ENCODE results near the gene WDR87. TPM values are rescaled to one million over a fixed set of nuclear protein-coding genes. Genes with fewer than 3 reads are reported as not detected.

Gene WDR87
- total and polyA plus RNA-seq, 3 experiments from 2014 or later, result not detected

GRCh38 chr19:37948362-37948761, 42.0 kb upstream of the WDR87 start:
- H3K36me3 ChIP-seq (ENCODE audit: insufficient read depth, low read length), result no peaks in the 10 kb centered on the region
- H3K27me3 ChIP-seq (ENCODE audit: insufficient read depth, low read length, poor library complexity, severe bottlenecking), result no peaks in the 10 kb centered on the region
- no peak overlapping the region for H3K4me3 ChIP-seq (ENCODE audit: low read length)
- H3K27ac Mint-ChIP-seq, result no peak overlapping the region
- peaks cover 0 to 2% (median under 1%) of the 10 kb centered on the region in 3 donors for H3K4me1 Mint-ChIP-seq
- H3K9me3 ChIP-seq (ENCODE audit: low read length), result no peaks in the 10 kb centered on the region
- no peak overlapping the region for H3K4me3 Mint-ChIP-seq
- CTCF ChIA-PET, result no interaction called here
- no peak overlapping the region for H3K27ac ChIP-seq (ENCODE audit: low read depth, low read length)
- no peak for DNase-seq
- H3K4me1 ChIP-seq (ENCODE audit: insufficient read depth, low read length), result no peaks in the 10 kb centered on the region
- H3K27me3 Mint-ChIP-seq, result no peaks in the 10 kb centered on the region
- POLR2A ChIA-PET, result no interaction called here
- H3K9me3 Mint-ChIP-seq, result peaks cover 0 to 8% (median 0%) of the 10 kb centered on the region in 5 donors
- H3K36me3 Mint-ChIP-seq, result peaks cover 0 to 21% (median 8%) of the 10 kb centered on the region in 3 donors

- POLR2A ChIA-PET, result no interaction called here
- no peak for DNase-seq
- H3K4me1 Mint-ChIP-seq, result peaks cover 0 to 4% (median 2%) of the 10 kb centered on the region in 3 donors
- no peak overlapping the region for H3K4me3 Mint-ChIP-seq
- Histone ChIP-seq H3K4me1 (ENCODE audit: insufficient read depth, low read length) (no peaks in the 10 kb centered on the region), H3K27ac (ENCODE audit: low read depth, low read length) (no peak overlapping the region), H3K36me3 (ENCODE audit: insufficient read depth, low read length) (no peaks in the 10 kb centered on the region), H3K4me3 (ENCODE audit: low read length) (no peak overlapping the region), H3K27me3 (ENCODE audit: insufficient read depth, low read length, poor library complexity, severe bottlenecking) (no peaks in the 10 kb centered on the region), H3K9me3 (ENCODE audit: low read length) (no peaks in the 10 kb centered on the region)
- CTCF ChIA-PET, result no interaction called here
- no peaks in the 10 kb centered on the region for H3K27me3 Mint-ChIP-seq
- H3K36me3 Mint-ChIP-seq, result peaks cover 0 to 24% (median 12%) of the 10 kb centered on the region in 3 donors
- no peak overlapping the region for H3K27ac Mint-ChIP-seq
- H3K9me3 Mint-ChIP-seq, result peaks cover 0 to 8% (median 0%) of the 10 kb centered on the region in 5 donors
These were observed 41.4 kb upstream of the WDR87 start for GRCh38 chr19:37947778-37948177.

DNA sequence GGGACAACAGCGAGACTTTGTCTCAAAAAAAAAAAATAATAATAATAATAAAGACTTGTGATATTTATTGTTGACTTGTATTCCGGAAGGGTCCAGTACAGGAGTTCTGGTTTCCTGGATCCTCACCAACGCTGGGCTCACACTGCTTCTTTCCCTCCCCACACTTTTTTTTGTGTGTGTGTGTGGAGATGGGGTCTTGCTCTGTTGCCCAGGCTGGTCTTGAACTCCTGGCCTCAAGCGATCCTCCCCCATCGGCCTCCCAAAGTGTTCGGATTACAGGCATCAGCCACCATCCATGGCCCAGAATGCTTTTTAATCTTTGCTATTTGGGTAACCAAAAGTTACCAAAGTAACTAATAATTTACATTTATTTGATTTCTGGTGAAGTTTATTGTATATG, 39.7 kb upstream of the WDR87 start:
- H3K27ac ChIP-seq (ENCODE audit: low read depth, low read length), result no peak overlapping the region
- Mint-ChIP-seq H3K4me1 (peaks cover 0 to 8% (median 2%) of the 10 kb centered on the region in 3 donors), H3K27me3 (no peaks in the 10 kb centered on the region), H3K36me3 (peaks cover 4 to 30% (median 19%) of the 10 kb centered on the region in 3 donors), H3K9me3 (peaks cover 0 to 7% (median 0%) of the 10 kb centered on the region in 5 donors), H3K4me3 (no peak overlapping the region), H3K27ac (no peak overlapping the region)
- H3K27me3 ChIP-seq (ENCODE audit: insufficient read depth, low read length, poor library complexity, severe bottlenecking), result no peaks in the 10 kb centered on the region
- no peak overlapping the region for H3K4me3 ChIP-seq (ENCODE audit: low read length)
- CTCF ChIA-PET, result no interaction called here
- POLR2A ChIA-PET, result no interaction called here
- H3K36me3 ChIP-seq (ENCODE audit: insufficient read depth, low read length), result no peaks in the 10 kb centered on the region
- DNase-seq, result no peak
- H3K9me3 ChIP-seq (ENCODE audit: low read length), result no peaks in the 10 kb centered on the region
- no peaks in the 10 kb centered on the region for H3K4me1 ChIP-seq (ENCODE audit: insufficient read depth, low read length)

- H3K27ac Mint-ChIP-seq, result no peak overlapping the region
- CTCF ChIA-PET, result no interaction called here
These were observed 37.1 kb upstream of the WDR87 start for GRCh38 chr19:37943480-37943879.

GRCh38 chr19:37942516-37942902, 36.1 kb upstream of the WDR87 start:
- no peak overlapping the region for H3K27ac ChIP-seq (ENCODE audit: low read depth, low read length)
- no peak for DNase-seq
- no peaks in the 10 kb centered on the region for H3K4me1 ChIP-seq (ENCODE audit: insufficient read depth, low read length)
- ChIA-PET POLR2A (no interaction called here), CTCF (no interaction called here)
- Mint-ChIP-seq H3K27me3 (no peaks in the 10 kb centered on the region), H3K36me3 (peaks cover 5 to 34% (median 23%) of the 10 kb centered on the region in 3 donors), H3K4me3 (no peak overlapping the region), H3K27ac (no peak overlapping the region), H3K4me1 (peaks cover 3 to 8% (median 6%) of the 10 kb centered on the region in 3 donors), H3K9me3 (no peaks in the 10 kb centered on the region)
- H3K27me3 ChIP-seq (ENCODE audit: insufficient read depth, low read length, poor library complexity, severe bottlenecking), result no peaks in the 10 kb centered on the region
- no peak overlapping the region for H3K4me3 ChIP-seq (ENCODE audit: low read length)
- H3K9me3 ChIP-seq (ENCODE audit: low read length), result no peaks in the 10 kb centered on the region
- H3K36me3 ChIP-seq (ENCODE audit: insufficient read depth, low read length), result no peaks in the 10 kb centered on the region

More at GRCh38 chr19:37943480-37943879, 37.1 kb upstream of the WDR87 start:
- no peak overlapping the region for H3K27ac ChIP-seq (ENCODE audit: low read depth, low read length)
- Mint-ChIP-seq H3K4me3 (no peak overlapping the region), H3K27me3 (no peaks in the 10 kb centered on the region), H3K4me1 (peaks cover 2 to 8% (median 3%) of the 10 kb centered on the region in 3 donors), H3K36me3 (peaks cover 5 to 34% (median 21%) of the 10 kb centered on the region in 3 donors), H3K9me3 (no peaks in the 10 kb centered on the region)
- no peak for DNase-seq
- H3K27me3 ChIP-seq (ENCODE audit: insufficient read depth, low read length, poor library complexity, severe bottlenecking), result no peaks in the 10 kb centered on the region
- H3K36me3 ChIP-seq (ENCODE audit: insufficient read depth, low read length), result no peaks in the 10 kb centered on the region
- H3K4me3 ChIP-seq (ENCODE audit: low read length), result no peak overlapping the region
- POLR2A ChIA-PET, result no interaction called here
- H3K4me1 ChIP-seq (ENCODE audit: insufficient read depth, low read length), result no peaks in the 10 kb centered on the region
- H3K9me3 ChIP-seq (ENCODE audit: low read length), result no peaks in the 10 kb centered on the region

DNA sequence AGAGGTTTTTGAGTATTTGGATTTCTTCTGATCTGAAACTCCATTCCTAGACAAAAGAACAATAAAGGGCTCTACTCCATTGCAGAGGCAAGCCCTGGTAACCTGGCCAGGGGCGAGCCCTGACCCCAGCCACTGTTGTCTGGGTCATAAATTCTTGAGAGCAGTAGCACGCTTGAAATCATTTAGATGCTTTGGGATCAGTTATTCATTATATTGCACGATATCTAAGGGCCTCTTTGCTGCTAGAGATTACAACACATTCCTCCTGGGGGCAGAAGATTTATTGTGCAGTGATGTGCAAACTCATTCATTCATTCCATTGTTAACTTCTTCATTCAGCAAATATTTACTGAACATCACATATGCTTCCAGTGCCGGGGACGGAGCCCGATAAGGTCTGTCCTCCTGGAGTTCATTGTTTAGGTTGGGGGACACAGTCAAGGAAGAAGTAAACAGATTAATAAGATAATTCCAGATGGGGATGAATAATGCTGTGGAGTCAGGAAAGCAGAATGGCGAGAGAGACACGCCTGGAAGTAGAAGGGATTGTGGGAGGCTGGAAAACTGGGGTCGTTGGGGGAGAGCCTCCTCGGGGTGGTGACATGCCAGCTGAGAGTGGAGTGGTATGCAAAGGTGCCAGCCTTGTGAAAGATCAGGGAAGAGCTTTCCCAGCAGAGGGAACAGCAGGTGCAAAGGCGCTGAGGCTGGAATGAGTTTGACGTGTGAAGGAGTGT, 35.6 kb upstream of the WDR87 start:
- ChIA-PET CTCF (no interaction called here), POLR2A (no interaction called here)
- peaks cover 3 to 8% (median 4%) of the 10 kb centered on the region in 3 donors for H3K4me1 Mint-ChIP-seq

GRCh38 chr19:37938353-37938752, 32.0 kb upstream of the WDR87 start:
- DNase-seq, result no peak
- H3K4me3 Mint-ChIP-seq, result no peak overlapping the region
- Histone ChIP-seq H3K36me3 (ENCODE audit: insufficient read depth, low read length) (no peaks in the 10 kb centered on the region), H3K27ac (ENCODE audit: low read depth, low read length) (no peak overlapping the region), H3K4me1 (ENCODE audit: insufficient read depth, low read length) (no peaks in the 10 kb centered on the region), H3K9me3 (ENCODE audit: low read length) (no peaks in the 10 kb centered on the region), H3K27me3 (ENCODE audit: insufficient read depth, low read length, poor library complexity, severe bottlenecking) (no peaks in the 10 kb centered on the region), H3K4me3 (ENCODE audit: low read length) (no peak overlapping the region)
- H3K27me3 Mint-ChIP-seq, result no peaks in the 10 kb centered on the region
- POLR2A ChIA-PET, result no interaction called here
- peaks cover 0 to 17% (median 9%) of the 10 kb centered on the region in 5 donors for H3K9me3 Mint-ChIP-seq
- H3K4me1 Mint-ChIP-seq, result peaks cover 3 to 8% (median 8%) of the 10 kb centered on the region in 3 donors
- CTCF ChIA-PET, result no interaction called here
- H3K36me3 Mint-ChIP-seq, result peaks cover 17 to 53% (median 39%) of the 10 kb centered on the region in 3 donors
- H3K27ac Mint-ChIP-seq, result no peak overlapping the region

More for the DNA sequence above, 35.6 kb upstream of the WDR87 start:
- H3K27ac ChIP-seq (ENCODE audit: low read depth, low read length), result no peak overlapping the region
- no peaks in the 10 kb centered on the region for H3K4me1 ChIP-seq (ENCODE audit: insufficient read depth, low read length)
- no peaks in the 10 kb centered on the region for H3K27me3 ChIP-seq (ENCODE audit: insufficient read depth, low read length, poor library complexity, severe bottlenecking)
- H3K36me3 ChIP-seq (ENCODE audit: insufficient read depth, low read length), result no peaks in the 10 kb centered on the region
- H3K4me3 Mint-ChIP-seq, result no peak overlapping the region
- H3K9me3 ChIP-seq (ENCODE audit: low read length), result no peaks in the 10 kb centered on the region
- peak overlapping the region in 1 of 8 donors; percentile 41 for H3K27ac Mint-ChIP-seq
- peaks cover 5 to 35% (median 22%) of the 10 kb centered on the region in 3 donors for H3K36me3 Mint-ChIP-seq
- no peak overlapping the region for H3K4me3 ChIP-seq (ENCODE audit: low read length)
- H3K9me3 Mint-ChIP-seq, result no peaks in the 10 kb centered on the region
- H3K27me3 Mint-ChIP-seq, result no peaks in the 10 kb centered on the region
- no peak for DNase-seq

DNA sequence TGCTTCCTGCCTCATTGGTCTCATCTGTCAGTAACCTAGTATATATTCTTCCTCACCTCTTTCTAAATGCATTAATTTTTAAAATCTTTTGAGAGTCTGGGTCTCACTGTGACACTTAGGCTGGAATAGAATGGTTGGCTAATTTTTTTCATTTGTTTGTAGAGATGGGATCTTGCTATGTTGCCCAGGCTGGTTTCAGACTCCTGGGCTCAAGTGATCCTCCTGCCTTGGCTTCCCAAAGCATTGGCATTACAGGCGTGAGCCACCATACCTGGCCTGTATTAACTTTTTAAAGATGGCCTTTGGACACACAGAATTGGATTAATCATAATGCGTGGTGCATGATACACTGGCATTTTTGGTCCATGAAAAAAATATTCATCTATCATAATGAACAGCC, 30.5 kb upstream of the WDR87 start:
- Mint-ChIP-seq H3K27me3 (no peaks in the 10 kb centered on the region), H3K36me3 (peaks cover 16 to 50% (median 39%) of the 10 kb centered on the region in 3 donors), H3K4me1 (peaks cover 6 to 16% (median 12%) of the 10 kb centered on the region in 3 donors), H3K4me3 (no peak overlapping the region), H3K27ac (no peak overlapping the region), H3K9me3 (peaks cover 0 to 17% (median 9%) of the 10 kb centered on the region in 5 donors)
- Histone ChIP-seq H3K9me3 (ENCODE audit: low read length) (no peaks in the 10 kb centered on the region), H3K4me3 (ENCODE audit: low read length) (no peak overlapping the region), H3K4me1 (ENCODE audit: insufficient read depth, low read length) (no peaks in the 10 kb centered on the region), H3K36me3 (ENCODE audit: insufficient read depth, low read length) (no peaks in the 10 kb centered on the region), H3K27ac (ENCODE audit: low read depth, low read length) (no peak overlapping the region), H3K27me3 (ENCODE audit: insufficient read depth, low read length, poor library complexity, severe bottlenecking) (no peaks in the 10 kb centered on the region)
- ChIA-PET CTCF (no interaction called here), POLR2A (no interaction called here)
- DNase-seq, result no peak

All from CD8-positive, alpha-beta memory T cell (primary cell).